Central memory CD4-positive, alpha-beta T cell (primary cell): Measurements from ENCODE around the gene PNMA1.

Experiments used
- DNase-seq: peaks from one replicate; pipeline ENCODE4 v3.0.0; 2022

The PNMA1 gene

DNA sequence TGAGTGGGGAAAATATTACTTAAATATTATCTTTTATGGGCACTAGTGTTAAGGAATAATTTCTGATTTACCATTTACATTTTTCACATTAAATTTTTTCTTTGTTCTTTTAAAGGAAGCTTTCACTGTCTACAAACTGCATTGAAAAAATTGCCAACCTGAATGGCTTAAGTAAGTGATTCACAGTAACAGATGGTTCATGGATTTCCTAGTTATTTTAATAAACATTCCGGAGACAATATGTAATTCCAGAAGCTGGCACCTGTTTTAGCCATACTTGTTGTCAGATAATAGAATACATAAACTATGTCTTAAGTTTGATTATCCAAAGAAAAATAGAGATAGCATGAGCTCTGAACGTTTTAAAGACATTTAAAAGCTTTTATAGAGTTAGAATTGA, 52.3 kb downstream of the PNMA1 start:
- DNase-seq = no peak
